ENCODE measurements around the gene RSRC1. TPM values are rescaled to one million over a fixed set of nuclear protein-coding genes. Genes with fewer than 3 reads are reported as not detected.

Gene RSRC1
- total RNA-seq, 1 experiment from 2014 or later: 49.4 TPM

DNA sequence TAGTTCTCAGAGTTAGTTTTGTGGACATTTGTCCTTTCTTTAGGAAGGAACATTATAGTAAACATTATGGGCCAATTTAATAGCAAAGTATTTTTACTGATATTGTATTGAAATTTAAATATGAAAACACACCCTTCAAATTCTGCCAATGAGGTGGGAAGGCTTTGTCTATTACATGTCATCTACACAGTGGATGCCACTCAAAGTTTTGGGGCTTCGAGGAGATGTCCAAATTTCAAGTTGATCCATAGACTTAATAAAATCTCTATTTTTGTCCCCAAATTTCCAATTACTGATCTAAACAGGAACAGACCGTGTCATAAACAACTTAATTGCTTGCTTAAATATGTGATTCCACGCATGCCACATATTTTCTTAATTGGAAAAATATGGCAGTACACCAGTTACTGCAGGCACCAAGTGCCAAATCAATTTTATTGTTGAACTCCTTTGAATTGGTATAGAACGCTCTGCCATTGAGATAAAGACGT is 5.4 kb upstream of the RSRC1 start:
- ChIA-PET POLR2A (interaction anchor here (0.7 kb wide), 1 partner anchor 204 kb away, joined by 11 read pairs; no protein-coding TSS in a partner anchor), CTCF (no interaction called here)
- H3K9me3 ChIP-seq (ENCODE audit: control insufficient read depth, insufficient read depth, low read depth, low read length): no peaks in the 10 kb centered on the region
- in situ Hi-C loops (cut with HindIII; ENCODE audit: low pct_unique_long_range_greater_than_20kb, low sequenced_read_pairs): no loop called here
- no peak for ATAC-seq
- TF ChIP-seq, protein P1, sequence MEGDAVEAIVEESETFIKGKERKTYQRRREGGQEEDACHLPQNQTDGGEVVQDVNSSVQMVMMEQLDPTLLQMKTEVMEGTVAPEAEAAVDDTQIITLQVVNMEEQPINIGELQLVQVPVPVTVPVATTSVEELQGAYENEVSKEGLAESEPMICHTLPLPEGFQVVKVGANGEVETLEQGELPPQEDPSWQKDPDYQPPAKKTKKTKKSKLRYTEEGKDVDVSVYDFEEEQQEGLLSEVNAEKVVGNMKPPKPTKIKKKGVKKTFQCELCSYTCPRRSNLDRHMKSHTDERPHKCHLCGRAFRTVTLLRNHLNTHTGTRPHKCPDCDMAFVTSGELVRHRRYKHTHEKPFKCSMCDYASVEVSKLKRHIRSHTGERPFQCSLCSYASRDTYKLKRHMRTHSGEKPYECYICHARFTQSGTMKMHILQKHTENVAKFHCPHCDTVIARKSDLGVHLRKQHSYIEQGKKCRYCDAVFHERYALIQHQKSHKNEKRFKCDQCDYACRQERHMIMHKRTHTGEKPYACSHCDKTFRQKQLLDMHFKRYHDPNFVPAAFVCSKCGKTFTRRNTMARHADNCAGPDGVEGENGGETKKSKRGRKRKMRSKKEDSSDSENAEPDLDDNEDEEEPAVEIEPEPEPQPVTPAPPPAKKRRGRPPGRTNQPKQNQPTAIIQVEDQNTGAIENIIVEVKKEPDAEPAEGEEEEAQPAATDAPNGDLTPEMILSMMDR (IDR thresholded peaks at IDR 0.05): no peak
- TF ChIP-seq SIN3A (IDR thresholded peaks at IDR 0.05; ENCODE audit: borderline replicate concordance, insufficient read depth, low read depth, low read length): no peak
- no peak for TF ChIP-seq TCF7L2 (IDR thresholded peaks at IDR 0.05; ENCODE audit: low read depth, low read length)
- TF ChIP-seq REST (IDR thresholded peaks at IDR 0.05; ENCODE audit: insufficient read depth in 1 of 2, low read depth in 2 of 2, low read length in 1 of 2): no peak
- TF ChIP-seq POLR2AphosphoS5 (IDR thresholded peaks at IDR 0.05; ENCODE audit: low read depth, low read length): no peak
- DNase-seq (ENCODE audit: low read depth, low spot score): no peak
- H3K4me1 ChIP-seq (ENCODE audit: control insufficient read depth, insufficient read depth, low read length): peaks cover 11% of the 10 kb centered on the region
- H3K27me3 ChIP-seq (ENCODE audit: control insufficient read depth, insufficient read depth, low read length): no peaks in the 10 kb centered on the region
- no peaks in the 10 kb centered on the region; the same call in 1 of the 2 replicates for H3K36me3 ChIP-seq (ENCODE audit: control insufficient read depth, insufficient read depth, low read length)
- H3K4me3 ChIP-seq (ENCODE audit: low read depth in 2 of 2, low read length in 2 of 2): peak overlapping the region; percentile 69 to 79; a peak in 3 of 4 replicates
- BruUV-seq (replicated peaks): TSS peak; percentile 66
- no peak overlapping the region for H3K27ac ChIP-seq (ENCODE audit: low read length)
- intact Hi-C loops (cut with micrococcal nuclease; ENCODE audit: unreplicated experiment): loop anchor here (10.0 kb wide), 1 partner anchor 210 kb away; no protein-coding TSS in a partner anchor

- BruUV-seq (replicated peaks): no TSS peak
- in situ Hi-C loops (cut with HindIII; ENCODE audit: low pct_unique_long_range_greater_than_20kb, low sequenced_read_pairs): no loop called here
- Histone ChIP-seq H3K36me3 (ENCODE audit: control insufficient read depth, insufficient read depth, low read length) (no peaks in the 10 kb centered on the region; the same call in 1 of the 2 replicates), H3K4me1 (ENCODE audit: control insufficient read depth, insufficient read depth, low read length) (peaks cover 11% of the 10 kb centered on the region), H3K27me3 (ENCODE audit: control insufficient read depth, insufficient read depth, low read length) (no peaks in the 10 kb centered on the region), H3K9me3 (ENCODE audit: control insufficient read depth, insufficient read depth, low read depth, low read length) (no peaks in the 10 kb centered on the region), H3K4me3 (ENCODE audit: low read depth in 2 of 2, low read length in 2 of 2) (peak overlapping the region; percentile 69 to 79), H3K27ac (ENCODE audit: low read length) (peak overlapping the region; percentile 77)
- no peak for DNase-seq (ENCODE audit: low read depth, low spot score)
- peak; percentile 35 for ATAC-seq
- CTCF ChIA-PET: no interaction called here
- POLR2A ChIA-PET: no interaction called here
- intact Hi-C loops (cut with micrococcal nuclease; ENCODE audit: unreplicated experiment): loop anchor here (10.0 kb wide), 1 partner anchor 210 kb away; no protein-coding TSS in a partner anchor
- TF ChIP-seq REST (IDR thresholded peaks at IDR 0.05; ENCODE audit: insufficient read depth in 1 of 2, low read depth in 2 of 2, low read length in 1 of 2): no peak
- TF ChIP-seq, protein P1 (IDR thresholded peaks at IDR 0.05): no peak
- TF ChIP-seq POLR2AphosphoS5 (IDR thresholded peaks at IDR 0.05; ENCODE audit: low read depth, low read length): no peak
- TF ChIP-seq SIN3A (IDR thresholded peaks at IDR 0.05; ENCODE audit: borderline replicate concordance, insufficient read depth, low read depth, low read length): no peak
- no peak for TF ChIP-seq TCF7L2 (IDR thresholded peaks at IDR 0.05; ENCODE audit: low read depth, low read length)
Observed at GRCh38 chr3:158105119-158105709, 4.7 kb upstream of the RSRC1 start.
